ENCODE results near the gene LAPTM5.

DNA sequence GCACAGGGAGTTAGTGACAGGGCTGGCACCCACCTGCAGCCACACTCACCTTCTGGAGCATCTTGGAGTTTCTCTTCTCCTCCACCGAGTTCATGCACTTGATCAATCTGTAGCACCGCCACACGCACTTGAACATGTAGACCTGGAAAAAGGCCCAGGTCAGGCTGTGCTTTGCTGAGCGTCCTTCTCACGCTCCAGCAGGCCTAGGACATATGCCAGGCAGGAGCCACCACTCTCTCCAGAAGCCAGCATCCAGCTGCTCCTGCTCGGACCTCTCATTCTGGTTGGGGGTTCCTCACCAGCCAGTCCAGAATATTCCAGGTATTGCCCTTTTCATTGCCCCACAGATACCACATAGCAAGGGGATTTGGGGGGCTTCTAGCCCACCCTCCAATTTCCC is 22.4 kb downstream of the LAPTM5 start:
- TF ChIP-seq POLR2A (IDR thresholded peaks at IDR 0.05) (no peak), POLR2AphosphoS5 (IDR thresholded peaks at IDR 0.05; ENCODE audit: insufficient read depth in 1 of 2, low read depth in 1 of 2) (no peak)
- TF ChIP-seq, protein P1, sequence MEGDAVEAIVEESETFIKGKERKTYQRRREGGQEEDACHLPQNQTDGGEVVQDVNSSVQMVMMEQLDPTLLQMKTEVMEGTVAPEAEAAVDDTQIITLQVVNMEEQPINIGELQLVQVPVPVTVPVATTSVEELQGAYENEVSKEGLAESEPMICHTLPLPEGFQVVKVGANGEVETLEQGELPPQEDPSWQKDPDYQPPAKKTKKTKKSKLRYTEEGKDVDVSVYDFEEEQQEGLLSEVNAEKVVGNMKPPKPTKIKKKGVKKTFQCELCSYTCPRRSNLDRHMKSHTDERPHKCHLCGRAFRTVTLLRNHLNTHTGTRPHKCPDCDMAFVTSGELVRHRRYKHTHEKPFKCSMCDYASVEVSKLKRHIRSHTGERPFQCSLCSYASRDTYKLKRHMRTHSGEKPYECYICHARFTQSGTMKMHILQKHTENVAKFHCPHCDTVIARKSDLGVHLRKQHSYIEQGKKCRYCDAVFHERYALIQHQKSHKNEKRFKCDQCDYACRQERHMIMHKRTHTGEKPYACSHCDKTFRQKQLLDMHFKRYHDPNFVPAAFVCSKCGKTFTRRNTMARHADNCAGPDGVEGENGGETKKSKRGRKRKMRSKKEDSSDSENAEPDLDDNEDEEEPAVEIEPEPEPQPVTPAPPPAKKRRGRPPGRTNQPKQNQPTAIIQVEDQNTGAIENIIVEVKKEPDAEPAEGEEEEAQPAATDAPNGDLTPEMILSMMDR (IDR thresholded peaks at IDR 0.05): no peak

Measured in vagina (tissue), 2 donors.